K562 (cell line): Measurements from ENCODE around the gene KISS1. TPM values are rescaled to one million over a fixed set of nuclear protein-coding genes. Genes with fewer than 3 reads are reported as not detected.

Experiments used
- ATAC-seq: fragments of 200-7000 bp; cut with Tn5 transposase; 3 replicates; pipeline ENCODE4 v1.9.1; 2020; ENCODE audit warnings: moderate library complexity
- BruUV-seq: library from RNA; stranded (reverse); fragments of 400-500 nt; replicated peaks from 2 replicates; lab custom pipeline; 2021; lab: Mats Ljungman, UMichigan
- CTCF ChIA-PET: fragments of 300-600 bp; formaldehyde crosslinking; extraction: SDS; loops from one replicate; lab custom pipeline; 2021; ENCODE audit warnings: low intra/inter-chr PET ratio; lab: Yijun Ruan, JAX
- POLR2A ChIA-PET: fragments of 300-600, 350-650 bp; sonication (Branson Sonifier 250); formaldehyde crosslinking; extraction: SDS; loops from one replicate; lab custom pipeline; 2021; ENCODE audit warnings: antibody characterized with exemption, inconsistent platforms; lab: Yijun Ruan, JAX
- DNase-seq, 4 experiments: peaks; one replicate each; pipeline versions ENCODE4 v3.0.0 to v3.0.0-alpha.2; 2011 to 2018; ENCODE audit warnings: low spot score in 3 of 4, mixed read lengths in 3 of 4; ENCODE audit errors: extremely low read depth in 1 of 4
- FAIRE-seq: peaks from 2 replicates; lab custom pipeline; 2011; peaks lifted over from hg19 to GRCh38; lab: Jason Lieb, UNC
- H2AFZ ChIP-seq: 2 replicates; pipeline ENCODE4 v1.6.0; 2011; ENCODE audit warnings: low read depth, low read length, control low read depth, inconsistent platforms
- H3K27ac ChIP-seq: fragments of 200-600 bp; 3 replicates; pipeline ENCODE4 v1.8.0; 2011; ENCODE audit warnings: low read depth, mild to moderate bottlenecking, control low read depth, inconsistent platforms, low read length, moderate library complexity, mixed read lengths; ENCODE audit errors: extremely low read depth
- H3K27me3 ChIP-seq, 2 experiments: fragments of 300-600 bp in 1 of 2; 2 replicates in 1 of 2; 3 replicates in 1 of 2; pipeline versions ENCODE4 v1.6.0 to v1.8.0; 2011; ENCODE audit warnings: inconsistent platforms in 2 of 2, low read length in 2 of 2, mild to moderate bottlenecking in 1 of 2, mixed read lengths in 1 of 2, moderate library complexity in 1 of 2; ENCODE audit not compliant: control insufficient read depth in 2 of 2, insufficient read depth in 2 of 2
- H3K36me3 ChIP-seq: fragments of 300-600 bp; 3 replicates; pipeline ENCODE4 v1.8.0; 2011; ENCODE audit warnings: mild to moderate bottlenecking, low read length, inconsistent platforms; ENCODE audit not compliant: control insufficient read depth, insufficient read depth
- H3K4me1 ChIP-seq, 2 experiments: fragments of 200-600 bp in 1 of 2; replicated peaks in 1 of 2; 2 replicates in 1 of 2; 3 replicates in 1 of 2; pipeline versions ENCODE4 v1.5.1 to v1.8.0; 2011; ENCODE audit warnings: inconsistent platforms in 2 of 2, low read length in 2 of 2, mild to moderate bottlenecking in 1 of 2, mixed read lengths in 1 of 2, moderate library complexity in 1 of 2; ENCODE audit not compliant: control insufficient read depth in 2 of 2, insufficient read depth in 2 of 2
- H3K4me2 ChIP-seq: 2 replicates; pipeline ENCODE4 v1.6.1; 2011; ENCODE audit warnings: low read length, control low read depth, inconsistent platforms, mixed read lengths; ENCODE audit not compliant: insufficient read depth
- H3K4me3 ChIP-seq: fragments of 200-600 bp; sonication (generic), shearing (Covaris generic); 2 replicates; pipeline ENCODE4 v1.5.1; 2016; ENCODE audit warnings: control low read depth, inconsistent platforms
- H3K79me2 ChIP-seq: fragments of 200-600 bp; 3 replicates; pipeline ENCODE4 v1.8.0; 2011; ENCODE audit warnings: low read length, inconsistent platforms; ENCODE audit not compliant: control insufficient read depth, insufficient read depth
- H3K9ac ChIP-seq, 2 experiments: 2 replicates each; pipeline versions ENCODE4 v1.6.0 to v1.6.1; 2011; ENCODE audit warnings: low read depth in 2 of 2, low read length in 2 of 2, control low read depth in 1 of 2, inconsistent platforms in 1 of 2, mild to moderate bottlenecking in 1 of 2, mixed read lengths in 1 of 2; ENCODE audit not compliant: insufficient read depth in 1 of 2
- H3K9me1 ChIP-seq: one replicate; pipeline ENCODE4 v1.6.0; 2011; ENCODE audit warnings: inconsistent platforms, mild to moderate bottlenecking, low read length, moderate library complexity; ENCODE audit not compliant: control insufficient read depth, insufficient read depth
- H3K9me3 ChIP-seq: replicated peaks from 2 replicates; pipeline ENCODE4 v1.5.1; 2011; ENCODE audit warnings: low read depth, low read length, inconsistent platforms; ENCODE audit not compliant: control insufficient read depth, insufficient read depth
- H4K20me1 ChIP-seq: replicated peaks from 2 replicates; pipeline ENCODE4 v1.6.1; 2011; ENCODE audit warnings: low read length, inconsistent platforms, mixed read lengths; ENCODE audit not compliant: control insufficient read depth, insufficient read depth
- ATF3 ChIP-seq, 2 experiments: fragments of 450-650 bp in 1 of 2; sonication (generic) in 1 of 2; formaldehyde crosslinking in 1 of 2; IDR thresholded peaks in 1 of 2; conservative IDR thresholded peaks in 1 of 2; 2 replicates each; pipeline versions ENCODE4 v1.6.1 to v1.8.1; 2016 to 2023; ENCODE audit warnings: mild to moderate bottlenecking in 2 of 2, moderate library complexity in 2 of 2, inconsistent platforms in 1 of 2, missing genetic modification reagents in 1 of 2
- CGGBP1 ChIP-seq: fragments of 250-450 bp; sonication (Bioruptor Pico); IDR thresholded peaks from 2 replicates; pipeline ENCODE4 v1.9.0; 2021; ENCODE audit warnings: mild to moderate bottlenecking
- CXXC5 ChIP-seq: fragments of 250-450 bp; sonication (Bioruptor Pico); IDR thresholded peaks from 2 replicates; pipeline ENCODE4 v1.8.0; 2022; ENCODE audit warnings: inconsistent platforms, mild to moderate bottlenecking, moderate library complexity
- MEF2D ChIP-seq: conservative IDR thresholded peaks from 2 replicates; pipeline ENCODE4 v1.6.1; 2016; ENCODE audit warnings: low read depth, missing genetic modification characterization, missing compliant biosample characterization
- PHF21A ChIP-seq: fragments of 450-650 bp; IDR thresholded peaks from 2 replicates; pipeline ENCODE4 v1.6.1; 2017; ENCODE audit warnings: low read depth, borderline replicate concordance
- SAP30 ChIP-seq: fragments of 200-600 bp; sonication (generic); IDR thresholded peaks from 2 replicates; pipeline ENCODE4 v1.6.1; 2012; ENCODE audit warnings: borderline replicate concordance, low read depth, mild to moderate bottlenecking, moderate library complexity, low read length, control low read depth, inconsistent platforms; ENCODE audit not compliant: insufficient read depth, poor library complexity, severe bottlenecking
- TAF9B ChIP-seq: fragments of 450-650 bp; IDR thresholded peaks from 2 replicates; pipeline ENCODE4 v1.6.1; 2018; ENCODE audit warnings: mild to moderate bottlenecking; ENCODE audit not compliant: partially characterized antibody
- THRA ChIP-seq: fragments of 450-650 bp; IDR thresholded peaks from 2 replicates; pipeline ENCODE4 v1.6.1; 2017; ENCODE audit warnings: mild to moderate bottlenecking, moderate library complexity
- WGBS: fragments of 100-300 bp; shearing (Covaris generic); methylation state at CpG from one replicate; pipeline ENCODE4 v1.1.6; 2016; ENCODE audit warnings: low coverage, mixed read lengths; ENCODE audit not compliant: insufficient coverage; ENCODE audit errors: missing lambda C conversion rate; 5-methylcytosine and 5-hydroxymethylcytosine counted together
- in situ Hi-C: fragments of 300-500 bp; cut with MboI; formaldehyde crosslinking; loops from 4 replicates; pipeline ENCODE4 v1.15.0; 2018; ENCODE audit warnings: inconsistent platforms, mixed read lengths
- intact Hi-C: fragments of 100-400 bp; cut with micrococcal nuclease; formaldehyde crosslinking; loops from 2 replicates; pipeline ENCODE4 v1.14.2; 2022
- polyA plus RNA-seq, 8 experiments: library from polyadenylated mRNA; depleted of rRNA in 4 of 8; stranded (reverse) in 5 of 8; unstranded in 3 of 8; fragments of >200 nt; fragmentation: Nextera tagmentation in 2 of 8; fragmentation: Illumina TruSeq in 1 of 8; extraction: Ambion mirVana in 2 of 8; extraction: Trizol in 1 of 8; gene quantifications; 2 replicates each; pipeline versions ENCODE4 v1.2.1 to v1.2.3, GENCODE V29; 2011 to 2014; ENCODE audit warnings: inconsistent platforms in 1 of 8, missing spikeins in 1 of 8
- total RNA-seq, 7 experiments: library from RNA; depleted of rRNA in 6 of 7; stranded (reverse); fragments of >200 nt in 6 of 7; fragmentation: Illumina TruSeq in 2 of 7; extraction: Trizol in 2 of 7; gene quantifications; 2 replicates each; pipeline versions ENCODE4 v1.2.1 to v1.2.3, GENCODE V29; 2011 to 2021; ENCODE audit warnings: low replicate concordance in 1 of 7

The KISS1 gene
- total and polyA plus RNA-seq, 9 of the 15 experiments (the other 6 are each of a cell fraction or from before 2014, with no cell fraction given): 0.31 TPM; not detected in 8

- DNase-seq (no peak), FAIRE-seq (no peak), ATAC-seq (no peak)
- Histone ChIP-seq H3K36me3 (no peaks in the 10 kb centered on the region), H3K79me2 (no peaks in the 10 kb centered on the region), H3K4me3 (no peak overlapping the region), H3K9ac (no peak overlapping the region), H3K27ac (no peak overlapping the region), H2AFZ (no peak overlapping the region), H3K4me1 (no peaks in the 10 kb centered on the region), H3K4me2 (no peak overlapping the region), H3K9me3 (no peaks in the 10 kb centered on the region), H3K27me3 (peaks cover 14 to 56% of the 10 kb centered on the region in 2 experiments), H4K20me1 (peaks cover 15% of the 10 kb centered on the region), H3K9me1 (no peaks in the 10 kb centered on the region)
- TF ChIP-seq THRA (no peak), CGGBP1 (CRISPR knock-in tag) (no peak), MEF2D (no peak), CXXC5 (CRISPR knock-in tag) (no peak), ATF3 (IDR thresholded peaks at IDR 0.05) (no peak), ATF3 (CRISPR knock-in tag; conservative IDR thresholded peaks at IDR 0.05) (no peak), PHF21A (no peak), SAP30 (no peak), TAF9B (no peak)
- WGBS: 1% methylated on average over 10 of the region's 10 CpGs
- POLR2A ChIA-PET: interaction anchor here (0.6 kb wide), 1 partner anchor 620 kb away, joined by 3 read pairs; no protein-coding TSS in a partner anchor
- in situ Hi-C loops (no loop called here), intact Hi-C loops (no loop called here)
- BruUV-seq: no TSS peak
- CTCF ChIA-PET: no interaction called here
Observed at GRCh38 chr1:204219971-204220616, 23.8 kb upstream of the KISS1 start.
